ENCODE data around the gene GABARAPL1. TPM values are rescaled to one million over a fixed set of nuclear protein-coding genes. Genes with fewer than 3 reads are reported as not detected.
"Not testable (repeated sequence)": the region's sequence is repeated elsewhere in the genome, so short reads cannot be mapped to it uniquely, and the experiment has no call there.

The GABARAPL1 gene
- total RNA-seq, 2 experiments from 2014 or later: 13.1 to 14.0 TPM

DNA sequence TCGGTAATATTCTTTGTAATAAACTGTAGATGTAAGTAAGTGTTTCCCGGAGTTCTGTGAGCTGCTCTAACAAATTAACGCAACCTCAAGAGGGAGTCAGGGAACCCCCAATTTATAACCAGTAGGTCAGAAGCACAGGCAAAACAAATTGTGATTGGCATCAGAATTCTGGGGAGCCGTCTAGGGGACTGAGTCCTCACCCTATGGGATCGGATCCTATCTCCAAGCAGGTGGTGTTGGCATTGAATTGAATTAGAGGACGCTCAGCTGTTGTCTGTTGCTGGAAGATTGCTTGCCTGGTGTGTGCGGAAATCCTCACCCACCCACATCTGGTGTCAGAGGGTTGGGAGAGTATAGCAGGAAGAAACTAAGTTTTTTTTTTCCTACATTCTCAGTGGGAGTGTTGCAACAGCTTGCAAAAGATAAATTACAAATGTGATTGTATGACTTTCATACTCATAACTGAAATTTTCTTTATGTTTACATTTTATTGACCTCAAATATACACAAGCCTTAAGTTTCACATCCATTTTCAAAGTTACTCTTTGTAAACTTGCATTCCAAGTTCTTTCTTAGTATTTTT is 28.3 kb upstream of the GABARAPL1 start:
- H3K36me3 Mint-ChIP-seq (ENCODE audit: low read depth): no peaks in the 10 kb centered on the region
- DNase-seq: no peak
- H3K9me3 Mint-ChIP-seq: no peaks in the 10 kb centered on the region
- ChIA-PET POLR2A (no interaction called here), CTCF (interaction anchor here (1.2 kb wide), 1 partner anchor 11 kb away, joined by 3 read pairs; no protein-coding TSS in a partner anchor)
- H3K27me3 Mint-ChIP-seq: peaks cover 36% of the 10 kb centered on the region
- no peak overlapping the region for H3K27ac Mint-ChIP-seq
- no peaks in the 10 kb centered on the region for H3K4me1 Mint-ChIP-seq
- H3K4me3 Mint-ChIP-seq: no peak overlapping the region

DNA sequence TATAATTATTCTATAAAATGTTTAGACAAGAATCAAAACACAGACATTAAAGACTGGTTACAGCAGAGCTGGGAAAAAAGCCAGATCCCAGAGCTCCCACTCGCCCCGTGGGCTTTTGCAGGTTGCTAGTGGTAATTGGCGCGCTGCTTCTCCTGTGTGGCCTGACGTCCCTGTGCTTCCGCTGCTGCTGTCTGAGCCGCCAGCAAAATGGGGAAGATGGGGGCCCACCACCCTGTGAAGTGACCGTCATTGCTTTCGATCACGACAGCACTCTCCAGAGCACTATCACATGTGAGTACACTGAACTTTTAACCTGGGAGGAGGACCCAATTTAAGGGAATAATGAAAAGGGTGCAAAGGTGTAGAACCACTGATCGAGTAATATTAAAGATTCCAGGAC is 26.4 kb upstream of the GABARAPL1 start:
- Mint-ChIP-seq H3K27ac (no peak overlapping the region), H3K27me3 (peaks cover 44% of the 10 kb centered on the region), H3K4me1 (no peaks in the 10 kb centered on the region), H3K4me3 (no peak overlapping the region), H3K36me3 (ENCODE audit: low read depth) (no peaks in the 10 kb centered on the region), H3K9me3 (no peaks in the 10 kb centered on the region)
- POLR2A ChIA-PET: no interaction called here
- DNase-seq: no peak
- CTCF ChIA-PET: no interaction called here

DNA sequence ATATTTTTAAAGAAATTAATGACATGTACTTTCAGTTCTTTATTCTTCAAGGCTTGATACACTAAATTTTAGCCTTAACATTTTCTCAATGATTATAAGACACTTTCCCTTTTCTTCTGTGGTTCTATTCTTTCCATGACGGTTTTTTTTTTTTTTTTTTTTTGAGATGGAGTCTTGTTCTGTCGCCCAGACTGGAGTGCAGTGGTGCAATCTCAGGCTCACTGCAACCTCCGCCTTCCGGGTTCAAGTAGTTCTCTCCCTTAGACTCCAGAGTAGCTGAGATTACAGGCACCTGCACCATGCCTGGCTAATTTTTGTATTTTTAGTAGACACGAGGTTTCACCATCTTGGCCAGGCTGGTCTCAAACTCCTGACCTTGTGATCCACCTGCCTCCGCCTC is 25.7 kb upstream of the GABARAPL1 start:
- H3K4me1 Mint-ChIP-seq; H3K4me3 Mint-ChIP-seq; H3K27ac Mint-ChIP-seq; DNase-seq; POLR2A ChIA-PET; H3K9me3 Mint-ChIP-seq; H3K36me3 Mint-ChIP-seq (ENCODE audit: low read depth); CTCF ChIA-PET: not testable (repeated sequence)
- H3K27me3 Mint-ChIP-seq: peaks cover 47% of the 10 kb centered on the region

DNA sequence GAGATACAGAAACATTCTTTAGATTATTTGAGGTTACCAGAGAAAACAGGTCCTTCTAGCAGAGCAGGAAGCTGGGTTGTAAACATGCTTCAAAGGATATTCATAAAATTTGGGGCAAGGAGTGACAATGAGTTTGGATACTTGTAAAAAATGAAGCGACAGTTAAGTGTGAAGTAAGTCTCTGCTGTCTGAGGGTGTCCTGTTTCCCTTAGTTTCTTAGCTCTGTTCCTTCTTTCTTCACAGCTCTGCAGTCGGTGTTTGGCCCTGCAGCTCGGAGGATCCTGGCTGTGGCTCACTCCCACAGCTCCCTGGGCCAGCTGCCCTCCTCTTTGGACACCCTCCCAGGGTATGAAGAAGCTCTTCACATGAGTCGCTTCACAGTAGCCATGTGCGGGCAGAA is 23.0 kb upstream of the GABARAPL1 start:
- no peak overlapping the region for H3K4me3 Mint-ChIP-seq
- no peaks in the 10 kb centered on the region for H3K4me1 Mint-ChIP-seq
- no peaks in the 10 kb centered on the region for H3K9me3 Mint-ChIP-seq
- POLR2A ChIA-PET: no interaction called here
- no peak for DNase-seq
- no peak overlapping the region for H3K27ac Mint-ChIP-seq
- H3K27me3 Mint-ChIP-seq: peaks cover 44% of the 10 kb centered on the region
- no peaks in the 10 kb centered on the region for H3K36me3 Mint-ChIP-seq (ENCODE audit: low read depth)
- CTCF ChIA-PET: interaction anchor here (0.7 to 1.7 kb wide), 6 partner anchors 35 to 250 kb away, joined by 3 to 8 read pairs (median 4); no protein-coding TSS in a partner anchor

DNA sequence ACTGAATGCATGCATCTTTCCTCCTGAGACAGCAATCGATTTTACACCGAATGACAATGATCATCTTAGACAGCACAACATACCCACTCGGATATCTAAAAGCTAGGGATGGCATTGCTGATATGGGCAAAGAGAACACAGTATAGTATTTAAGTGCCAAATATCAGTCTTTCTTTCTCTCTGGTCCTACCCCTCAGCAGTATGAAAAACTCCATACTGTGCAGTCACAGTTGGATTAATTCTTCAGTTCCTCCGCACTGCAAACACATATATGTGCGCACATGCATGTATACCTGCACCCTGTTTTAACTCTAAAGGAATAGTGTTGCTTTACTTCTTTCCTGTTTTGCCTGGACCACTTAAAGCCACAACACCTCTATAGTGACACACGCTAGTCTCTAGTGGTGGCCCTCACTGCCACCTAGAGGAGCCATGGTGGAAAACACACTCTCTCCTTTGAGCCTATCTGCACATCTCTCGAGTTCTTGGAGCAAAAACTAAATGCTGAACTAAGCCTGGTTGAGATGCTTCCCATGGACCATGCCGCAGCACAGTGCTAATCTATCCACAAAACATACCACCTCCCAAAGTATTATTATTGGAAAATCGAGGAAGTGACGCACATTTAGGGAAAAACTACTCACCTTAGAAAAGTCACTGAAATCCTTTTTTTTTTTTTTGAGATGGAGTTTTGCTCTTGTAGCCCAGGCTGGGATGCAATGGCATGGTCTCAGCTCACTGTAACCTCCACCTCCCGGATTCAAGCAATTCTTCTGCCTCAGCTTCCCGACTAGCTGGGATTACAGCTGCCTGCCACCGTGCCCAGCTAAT is 21.9 kb upstream of the GABARAPL1 start:
- DNase-seq: peak; percentile 58

DNA sequence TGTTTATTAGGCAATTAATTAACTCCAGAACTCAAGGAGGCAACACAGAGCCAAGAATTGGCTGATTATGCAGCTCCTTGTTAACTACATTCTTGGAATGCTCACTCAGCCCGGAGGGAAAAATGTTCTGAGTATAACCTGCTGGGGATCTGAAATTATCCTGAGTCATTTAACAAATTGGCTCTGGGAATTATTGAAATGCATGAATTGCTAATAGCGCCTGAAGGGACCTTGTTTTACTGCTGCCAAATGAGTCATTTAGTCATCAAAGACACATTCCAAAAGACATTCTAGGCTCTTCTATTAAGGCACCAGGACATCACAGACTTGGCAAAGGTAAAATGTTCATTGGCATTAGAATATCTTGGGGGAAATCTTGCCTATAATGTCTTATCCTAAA is 20.8 kb upstream of the GABARAPL1 start:
- CTCF ChIA-PET: interaction anchor here (1.7 kb wide), 1 partner anchor 442 kb away, joined by 6 read pairs; no protein-coding TSS in a partner anchor
- POLR2A ChIA-PET: interaction anchor here (1.0 kb wide), 1 partner anchor 44 kb away, joined by 4 read pairs; no protein-coding TSS in a partner anchor
- Mint-ChIP-seq H3K4me1 (peaks cover 4% of the 10 kb centered on the region), H3K36me3 (ENCODE audit: low read depth) (no peaks in the 10 kb centered on the region), H3K27me3 (peaks cover 39% of the 10 kb centered on the region), H3K9me3 (no peaks in the 10 kb centered on the region), H3K27ac (no peak overlapping the region), H3K4me3 (no peak overlapping the region)
- DNase-seq: no peak

More for the DNA sequence above, 21.9 kb upstream of the GABARAPL1 start:
- Mint-ChIP-seq H3K4me1 (no peaks in the 10 kb centered on the region), H3K4me3 (no peak overlapping the region), H3K27me3 (peaks cover 42% of the 10 kb centered on the region), H3K9me3 (no peaks in the 10 kb centered on the region), H3K27ac (no peak overlapping the region), H3K36me3 (ENCODE audit: low read depth) (no peaks in the 10 kb centered on the region)
- CTCF ChIA-PET: interaction anchor here (0.6 to 1.7 kb wide), 8 partner anchors 18 to 440 kb away, joined by 3 to 8 read pairs (median 4); no protein-coding TSS in a partner anchor
- POLR2A ChIA-PET: interaction anchor here (0.7 to 1.0 kb wide), 2 partner anchors 43 to 98 kb away, joined by 3 to 4 read pairs; no protein-coding TSS in a partner anchor

DNA sequence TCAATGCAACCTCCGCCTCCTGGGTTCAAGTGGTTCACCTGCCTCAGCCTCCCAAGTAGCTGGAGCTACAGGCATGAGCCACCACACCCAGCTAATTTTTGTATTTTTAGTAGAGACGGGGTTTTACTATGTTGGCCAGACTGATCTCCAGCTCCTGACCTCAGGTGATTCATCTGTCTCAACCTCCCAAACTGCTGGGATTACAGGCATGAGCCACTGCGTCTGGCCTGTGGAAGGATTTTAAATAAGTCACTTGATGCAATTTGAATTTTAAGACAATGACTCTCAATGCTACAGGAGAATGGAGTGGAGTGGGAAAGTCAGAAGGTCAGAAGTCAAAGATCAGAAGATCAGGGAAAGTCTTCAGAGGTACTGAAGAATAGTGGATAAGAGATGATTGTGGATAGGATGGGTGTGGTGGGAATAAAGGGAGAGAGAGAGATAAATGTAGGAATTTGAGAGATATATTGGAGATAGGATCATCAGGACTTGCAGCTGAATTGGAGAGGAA is 18.5 kb upstream of the GABARAPL1 start:
- no peak for DNase-seq
- POLR2A ChIA-PET: interaction anchor here (1.6 kb wide), 1 partner anchor 19 kb away, joined by 4 read pairs; the partner anchor contains the start of gene GABARAPL1
- Mint-ChIP-seq H3K4me3 (no peak overlapping the region), H3K9me3 (no peaks in the 10 kb centered on the region), H3K4me1 (peaks cover 4% of the 10 kb centered on the region), H3K27me3 (peaks cover 38% of the 10 kb centered on the region), H3K27ac (no peak overlapping the region), H3K36me3 (ENCODE audit: low read depth) (no peaks in the 10 kb centered on the region)
- CTCF ChIA-PET: interaction anchor here (0.6 kb wide), 1 partner anchor 494 kb away, joined by 3 read pairs; no protein-coding TSS in a partner anchor

DNA sequence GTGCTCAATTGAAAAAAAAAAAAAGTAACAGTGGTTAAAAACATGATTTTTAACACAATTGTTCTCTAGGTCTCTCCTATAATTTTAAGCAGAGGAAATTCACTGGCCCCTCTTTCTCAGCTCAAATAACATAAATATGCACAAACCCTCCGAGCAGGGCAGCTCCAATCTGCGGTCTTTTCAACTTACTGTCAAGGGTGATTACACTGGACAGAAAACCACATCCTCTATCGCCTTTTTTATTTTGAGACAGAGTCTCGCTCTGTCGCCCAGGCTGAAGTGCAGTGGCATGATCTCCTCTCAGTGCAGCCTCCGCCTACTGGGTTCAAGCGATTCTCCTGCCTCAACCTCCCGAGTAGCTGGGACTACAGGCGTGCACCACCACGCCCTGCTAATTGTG is 16.5 kb upstream of the GABARAPL1 start:
- no peak overlapping the region for H3K27ac Mint-ChIP-seq
- H3K27me3 Mint-ChIP-seq: peaks cover 25% of the 10 kb centered on the region
- H3K9me3 Mint-ChIP-seq: no peaks in the 10 kb centered on the region
- ChIA-PET CTCF (interaction anchor here (1.2 to 1.9 kb wide), 2 partner anchors 12 to 43 kb away, joined by 3 to 8 read pairs; no protein-coding TSS in a partner anchor), POLR2A (no interaction called here)
- no peaks in the 10 kb centered on the region for H3K36me3 Mint-ChIP-seq (ENCODE audit: low read depth)
- no peak for DNase-seq
- no peak overlapping the region for H3K4me3 Mint-ChIP-seq
- H3K4me1 Mint-ChIP-seq: peaks cover 4% of the 10 kb centered on the region

DNA sequence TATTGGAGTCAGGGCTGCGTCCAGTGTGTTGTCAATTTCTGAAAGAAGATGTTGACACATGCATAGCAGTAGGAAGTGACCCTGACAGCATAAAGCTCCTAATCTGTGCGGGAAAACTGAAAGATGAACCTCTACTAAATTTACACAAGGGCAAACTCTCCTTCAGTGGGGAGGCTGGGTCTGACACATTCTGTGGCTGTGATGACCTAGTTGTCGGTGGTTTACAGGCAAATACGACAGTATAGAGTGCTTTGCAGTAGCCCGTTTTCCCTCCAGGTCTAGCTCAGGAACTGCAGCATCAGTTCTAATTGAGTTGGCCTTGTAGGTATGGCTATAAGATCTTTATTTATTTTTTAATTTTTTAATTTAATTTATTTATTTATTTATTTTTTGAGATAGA is 14.8 kb upstream of the GABARAPL1 start:
- peaks cover 18% of the 10 kb centered on the region for H3K27me3 Mint-ChIP-seq
- DNase-seq: no peak
- H3K9me3 Mint-ChIP-seq: no peaks in the 10 kb centered on the region
- POLR2A ChIA-PET: no interaction called here
- H3K36me3 Mint-ChIP-seq (ENCODE audit: low read depth): no peaks in the 10 kb centered on the region
- H3K4me1 Mint-ChIP-seq: peaks cover 4% of the 10 kb centered on the region
- CTCF ChIA-PET: no interaction called here
- no peak overlapping the region for H3K27ac Mint-ChIP-seq
- no peak overlapping the region for H3K4me3 Mint-ChIP-seq

DNA sequence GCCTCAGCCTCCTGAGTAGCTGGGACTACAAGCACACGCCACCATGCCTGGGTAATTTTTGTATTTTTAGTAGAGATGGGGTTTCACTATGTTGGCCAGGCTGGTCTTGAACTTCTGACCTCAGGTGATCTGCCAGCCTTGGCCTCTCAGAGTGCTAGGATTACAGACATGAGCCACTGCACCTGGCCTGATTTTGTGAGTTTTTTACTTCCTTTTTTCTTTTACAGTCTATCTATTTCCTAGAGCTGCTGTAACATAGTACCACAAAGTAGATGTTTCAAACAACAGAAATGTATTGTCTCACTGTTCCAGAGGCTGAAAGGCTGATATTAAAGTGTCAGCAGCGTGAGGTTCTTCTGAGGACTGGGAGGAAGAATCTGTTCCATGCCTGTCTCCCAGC is 8.2 kb upstream of the GABARAPL1 start:
- H3K4me1 Mint-ChIP-seq; H3K27ac Mint-ChIP-seq; CTCF ChIA-PET; H3K36me3 Mint-ChIP-seq (ENCODE audit: low read depth); H3K4me3 Mint-ChIP-seq; POLR2A ChIA-PET; DNase-seq; H3K9me3 Mint-ChIP-seq: not testable (repeated sequence)
- peaks cover 20% of the 10 kb centered on the region for H3K27me3 Mint-ChIP-seq

DNA sequence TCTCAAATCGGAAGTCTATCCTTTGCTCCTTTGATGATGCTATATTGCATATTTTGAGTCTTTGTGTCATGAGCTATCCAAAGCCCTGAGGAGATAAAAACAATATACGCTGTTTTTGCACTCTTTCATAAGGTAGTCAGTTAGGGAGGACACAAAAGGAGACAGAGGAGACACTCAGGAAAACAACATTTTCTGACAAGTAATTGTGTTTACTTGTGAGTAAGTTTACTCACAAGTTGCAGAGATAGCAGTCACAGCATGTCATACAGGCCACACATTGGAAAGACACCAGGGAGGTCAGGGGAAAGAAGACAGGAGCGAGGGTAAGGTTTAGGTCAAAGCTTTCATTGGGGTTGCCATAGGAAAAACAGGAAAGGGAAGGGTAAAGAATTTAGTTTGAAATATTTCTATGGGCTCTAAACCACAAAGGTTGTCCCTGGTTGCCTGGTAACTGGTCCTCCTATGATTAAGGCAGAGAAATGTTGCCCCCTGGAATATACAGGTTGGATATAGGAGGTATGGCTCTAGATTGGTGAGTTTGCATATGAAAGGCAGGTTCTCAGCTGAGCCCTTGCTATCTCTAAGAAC is 7.4 kb upstream of the GABARAPL1 start:
- Mint-ChIP-seq H3K9me3 (no peaks in the 10 kb centered on the region), H3K27me3 (peaks cover 20% of the 10 kb centered on the region), H3K27ac (no peak overlapping the region), H3K4me3 (no peak overlapping the region), H3K36me3 (ENCODE audit: low read depth) (no peaks in the 10 kb centered on the region), H3K4me1 (no peaks in the 10 kb centered on the region)
- DNase-seq: no peak
- POLR2A ChIA-PET: no interaction called here
- CTCF ChIA-PET: no interaction called here

DNA sequence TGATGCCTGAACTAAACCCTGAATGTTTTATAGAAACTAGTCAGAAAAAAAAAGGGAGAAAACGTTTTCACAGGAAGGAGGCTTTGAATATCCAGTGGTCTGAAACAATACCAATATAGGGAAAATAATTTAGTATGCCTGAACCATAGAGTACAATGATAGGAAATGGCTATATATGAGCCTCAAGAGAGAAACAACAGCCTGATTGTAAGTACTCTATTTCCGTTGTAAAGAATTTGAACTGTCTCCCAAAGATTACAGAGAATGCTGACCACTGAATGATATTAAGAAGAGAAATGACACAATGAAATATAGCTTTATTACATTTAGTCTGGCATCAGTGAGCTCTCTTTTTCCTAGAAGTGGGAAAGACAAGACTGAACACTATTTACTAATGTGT is 5.5 kb upstream of the GABARAPL1 start:
- CTCF ChIA-PET: no interaction called here
- no peak overlapping the region for H3K4me3 Mint-ChIP-seq

DNA sequence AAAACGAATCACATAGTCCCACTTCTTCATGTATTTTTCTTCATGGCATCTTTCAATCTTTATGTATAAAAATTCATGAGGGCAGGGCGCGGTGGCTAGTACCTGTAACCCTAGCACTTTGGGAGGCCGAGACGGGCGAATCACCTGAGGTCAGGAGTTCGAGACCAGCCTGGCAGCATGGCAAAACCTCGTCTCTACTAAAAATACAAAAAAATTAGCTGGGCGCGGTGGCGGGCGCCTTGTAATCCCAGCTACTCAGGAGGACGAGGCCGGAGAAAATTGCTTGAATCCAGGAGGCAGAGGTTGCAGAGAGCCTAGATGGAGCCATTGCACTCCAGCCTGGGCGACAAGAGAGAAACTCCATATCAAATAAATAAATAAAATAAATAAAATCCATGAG is 2.5 kb upstream of the GABARAPL1 start:
- H3K9me3 Mint-ChIP-seq: no peaks in the 10 kb centered on the region
- no peak overlapping the region for H3K27ac Mint-ChIP-seq
- no peak overlapping the region for H3K4me3 Mint-ChIP-seq
- H3K4me1 Mint-ChIP-seq: peaks cover 26% of the 10 kb centered on the region
- ChIA-PET CTCF (no interaction called here), POLR2A (no interaction called here)
- H3K36me3 Mint-ChIP-seq (ENCODE audit: low read depth): peaks cover 4% of the 10 kb centered on the region
- DNase-seq: no peak
- H3K27me3 Mint-ChIP-seq: peaks cover 12% of the 10 kb centered on the region

More for the DNA sequence above, 5.5 kb upstream of the GABARAPL1 start:
- H3K9me3 Mint-ChIP-seq: no peaks in the 10 kb centered on the region
- POLR2A ChIA-PET: no interaction called here
- no peak for DNase-seq
- peaks cover 17% of the 10 kb centered on the region for H3K27me3 Mint-ChIP-seq
- peaks cover 4% of the 10 kb centered on the region for H3K4me1 Mint-ChIP-seq
- H3K27ac Mint-ChIP-seq: no peak overlapping the region
- H3K36me3 Mint-ChIP-seq (ENCODE audit: low read depth): no peaks in the 10 kb centered on the region
